Fibroblast of skin of back (primary cell): Measurements from ENCODE around the gene RMI2.

ENCODE experiments used
- DNase-seq: peaks from one replicate; pipeline ENCODE4 v3.0.0-alpha.2; 2013

The RMI2 gene

DNA sequence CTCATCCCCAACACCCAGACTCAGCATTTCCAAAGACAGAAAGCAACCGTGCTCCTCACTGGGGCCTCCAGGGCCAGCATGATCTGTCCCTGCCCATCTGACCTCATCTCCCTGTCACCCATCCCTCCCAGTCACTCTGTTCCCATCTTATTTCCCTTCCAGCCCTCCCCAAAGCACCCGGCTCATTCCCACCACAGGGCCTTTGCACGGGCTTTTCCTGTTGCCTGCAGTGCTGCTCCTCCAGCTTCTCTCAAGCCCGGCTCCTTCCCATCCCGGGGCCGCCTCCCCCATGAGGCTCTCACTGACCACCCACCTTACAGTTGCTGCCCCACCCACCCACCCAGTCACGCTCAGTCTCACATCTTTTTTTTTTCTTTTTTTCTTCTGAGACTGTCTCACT, 54.8 kb downstream of the RMI2 start:
- DNase-seq, result no peak
